Neuronal stem cell (in vitro differentiated cells): ENCODE measurements around the gene TMEM242.

ENCODE experiments used
- DNase-seq: peaks from one replicate; pipeline ENCODE4 v3.0.0-alpha.2; 2013; ENCODE audit warnings: low spot score
- H2AFZ ChIP-seq: one replicate; pipeline ENCODE4 v1.6.1; 2013; ENCODE audit warnings: mild to moderate bottlenecking, low read length, inconsistent platforms
- H2AK5ac ChIP-seq: 2 replicates; pipeline ENCODE4 v1.6.1; 2013; ENCODE audit warnings: low read depth, mild to moderate bottlenecking, inconsistent platforms, low read length, moderate library complexity, mixed read lengths
- H2BK120ac ChIP-seq: 2 replicates; pipeline ENCODE4 v1.6.1; 2013; ENCODE audit warnings: low read depth, mild to moderate bottlenecking, inconsistent platforms, low read length, moderate library complexity, mixed read lengths
- H2BK12ac ChIP-seq: one replicate; pipeline ENCODE4 v1.6.1; 2013; ENCODE audit warnings: low read length, inconsistent platforms
- H2BK15ac ChIP-seq: 2 replicates; pipeline ENCODE4 v1.6.1; 2013; ENCODE audit warnings: mild to moderate bottlenecking, low read length, inconsistent platforms, mixed read lengths
- H2BK5ac ChIP-seq: one replicate; pipeline ENCODE4 v1.6.1; 2013; ENCODE audit warnings: inconsistent platforms, mild to moderate bottlenecking, low read length, moderate library complexity
- H3K14ac ChIP-seq: one replicate; pipeline ENCODE4 v1.6.1; 2013; ENCODE audit warnings: low read length, inconsistent platforms
- H3K18ac ChIP-seq: 2 replicates; pipeline ENCODE4 v1.6.1; 2013; ENCODE audit warnings: low read length, inconsistent platforms
- H3K23ac ChIP-seq: 2 replicates; pipeline ENCODE4 v1.6.1; 2013; ENCODE audit warnings: low read depth, mild to moderate bottlenecking, mixed read lengths, low read length, inconsistent platforms; ENCODE audit not compliant: poor library complexity
- H3K27ac ChIP-seq: replicated peaks from 3 replicates; pipeline ENCODE4 v1.5.1; 2013; ENCODE audit warnings: low read length, inconsistent platforms
- H3K27me3 ChIP-seq, 3 experiments: 2 replicates each; pipeline ENCODE4 v1.6.1; 2013; ENCODE audit warnings: low read length in 3 of 3, mild to moderate bottlenecking in 2 of 3, inconsistent platforms in 1 of 3, low read depth in 1 of 3, mixed read lengths in 1 of 3, moderate library complexity in 1 of 3; ENCODE audit not compliant: control insufficient read depth in 3 of 3, insufficient read depth in 3 of 3
- H3K36me3 ChIP-seq, 2 donors: replicated peaks in 1 of 2; 2 replicates each; pipeline ENCODE4 v1.6.1; 2013; ENCODE audit warnings: low read length in 2 of 2; ENCODE audit not compliant: control insufficient read depth in 2 of 2, insufficient read depth in 2 of 2
- H3K4ac ChIP-seq: 2 replicates; pipeline ENCODE4 v1.6.1; 2013; ENCODE audit warnings: inconsistent platforms, mild to moderate bottlenecking, low read length, moderate library complexity
- H3K4me1 ChIP-seq, 2 donors: 1 replicate in 1 of 2; 2 replicates in 1 of 2; pipeline ENCODE4 v1.6.1; 2013; ENCODE audit warnings: low read length in 2 of 2, low read depth in 1 of 2; ENCODE audit not compliant: control insufficient read depth in 2 of 2, insufficient read depth in 1 of 2
- H3K4me2 ChIP-seq: one replicate; pipeline ENCODE4 v1.6.1; 2013; ENCODE audit warnings: mild to moderate bottlenecking, low read length, inconsistent platforms; ENCODE audit not compliant: insufficient read depth, poor library complexity, severe bottlenecking
- H3K4me3 ChIP-seq, 2 donors: 2 replicates each; pipeline ENCODE4 v1.5.1; 2013; ENCODE audit warnings: low read length in 2 of 2, mild to moderate bottlenecking in 2 of 2, inconsistent platforms in 1 of 2, moderate library complexity in 1 of 2
- H3K79me1 ChIP-seq: one replicate; pipeline ENCODE4 v1.6.1; 2013; ENCODE audit warnings: low read depth, mild to moderate bottlenecking, inconsistent platforms, low read length, moderate library complexity
- H3K9ac ChIP-seq: one replicate; pipeline ENCODE4 v1.6.1; 2013; ENCODE audit warnings: mild to moderate bottlenecking, low read depth, low read length, inconsistent platforms; ENCODE audit not compliant: poor library complexity
- H3K9me3 ChIP-seq, 2 donors: replicated peaks in 1 of 2; 2 replicates each; pipeline versions ENCODE3 to v1.6.1; 2013; ENCODE audit warnings: low read length in 2 of 2, mild to moderate bottlenecking in 2 of 2, inconsistent platforms in 1 of 2, low read depth in 1 of 2, mixed read lengths in 1 of 2, moderate library complexity in 1 of 2; ENCODE audit not compliant: control insufficient read depth in 2 of 2, insufficient read depth in 1 of 2
- H4K8ac ChIP-seq: one replicate; pipeline ENCODE4 v1.6.1; 2013; ENCODE audit warnings: low read depth, mild to moderate bottlenecking, inconsistent platforms, low read length, moderate library complexity
- H4K91ac ChIP-seq: one replicate; pipeline ENCODE4 v1.6.1; 2013; ENCODE audit warnings: low read length, low read depth, mild to moderate bottlenecking, inconsistent platforms; ENCODE audit not compliant: poor library complexity
- WGBS, 2 donors: extraction: QIAGEN DNeasy Blood & Tissue Kit; methylation state at CpG; one replicate each; pipeline ENCODE4 v1.1.7; 2013; ENCODE audit warnings: missing lambda C conversion rate in 2 of 2, mixed read lengths in 1 of 2; ENCODE audit not compliant: insufficient read length in 2 of 2, insufficient replicate concordance in 1 of 2; ENCODE audit errors: extremely low coverage in 2 of 2; 5-methylcytosine and 5-hydroxymethylcytosine counted together

The TMEM242 gene

DNA sequence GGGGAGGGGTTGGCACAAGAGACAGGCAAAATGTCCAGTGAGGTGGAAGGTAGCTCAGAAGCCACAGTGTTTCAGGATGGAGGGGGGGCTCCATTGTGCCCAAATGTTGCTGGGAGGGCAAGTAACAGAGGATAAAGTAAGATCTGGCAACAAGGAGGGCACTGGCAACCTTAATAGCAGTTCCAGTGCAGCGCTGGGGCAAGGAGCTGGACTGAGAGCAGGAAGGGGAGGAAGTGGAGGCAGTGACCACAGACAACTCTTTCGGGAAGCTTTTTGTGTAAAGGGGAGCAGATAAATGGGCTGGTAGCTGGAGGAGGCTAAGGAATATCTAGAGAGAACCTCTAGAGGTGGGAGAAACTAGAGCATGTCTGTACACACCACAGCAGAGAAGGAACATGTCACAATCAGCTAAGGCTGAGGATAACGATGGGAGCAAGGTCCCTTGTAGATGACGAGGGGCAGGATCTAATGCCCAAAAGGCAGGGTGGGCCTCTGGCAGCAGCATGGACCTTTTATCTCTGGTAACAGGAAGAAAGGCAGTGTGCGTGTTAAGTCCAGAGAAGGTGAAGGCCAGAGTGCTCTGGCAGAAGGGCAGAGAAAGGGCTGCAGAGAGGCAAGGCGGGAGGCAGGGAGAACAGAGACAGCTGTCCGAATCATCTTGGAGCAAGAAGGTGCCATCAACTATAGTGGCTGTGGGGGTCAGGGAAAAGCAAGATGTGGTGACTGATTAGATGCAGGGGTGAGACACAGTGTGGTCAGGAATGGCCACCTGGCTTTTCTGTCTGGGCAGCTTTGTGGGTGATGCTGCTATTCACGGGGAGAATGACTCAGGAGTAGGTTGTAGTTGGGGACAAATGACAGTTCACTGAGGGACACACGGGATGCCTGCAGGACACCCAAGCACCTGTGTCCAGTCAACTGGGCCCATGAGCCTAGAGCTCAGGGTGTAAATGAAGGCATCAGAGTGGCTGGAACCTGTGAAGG, 17.4 kb downstream of the TMEM242 start:
- Histone ChIP-seq H2AK5ac (peak overlapping the region; percentile 44), H3K9ac (peak overlapping the region; percentile 18), H2BK120ac (no peak overlapping the region), H3K79me1 (no peaks in the 10 kb centered on the region), H4K91ac (no peak overlapping the region), H3K27me3 (no peaks in the 10 kb centered on the region), H4K8ac (no peak overlapping the region), H2BK12ac (no peak overlapping the region), H2BK15ac (no peak overlapping the region), H3K4me3 (no peak overlapping the region), H3K36me3 (peaks cover 5 to 6% of the 10 kb centered on the region in 2 donors), H3K4ac (no peak overlapping the region), H3K4me1 (no peaks in the 10 kb centered on the region), H3K18ac (no peak overlapping the region), H2AFZ (no peak overlapping the region), H3K14ac (no peak overlapping the region), H3K23ac (no peak overlapping the region), H2BK5ac (no peak overlapping the region), H3K9me3 (no peaks in the 10 kb centered on the region), H3K4me2 (no peak overlapping the region), H3K27ac (no peak overlapping the region)
- WGBS, 2 donors = no CpG with 5 or more reads among the region's 9 CpGs
- DNase-seq = no peak

- no peak overlapping the region for H3K14ac ChIP-seq
- no peak overlapping the region for H2BK120ac ChIP-seq
- H3K23ac ChIP-seq = no peak overlapping the region
- H2BK15ac ChIP-seq = no peak overlapping the region
- H2BK5ac ChIP-seq = no peak overlapping the region
- peaks cover 0 to 2% of the 10 kb centered on the region in 2 donors for H3K36me3 ChIP-seq
- H3K4ac ChIP-seq = no peak overlapping the region
- no peak overlapping the region for H2AK5ac ChIP-seq
- no peak overlapping the region for H2AFZ ChIP-seq
- no peak overlapping the region for H4K91ac ChIP-seq
- H3K79me1 ChIP-seq = no peaks in the 10 kb centered on the region
- H3K18ac ChIP-seq = no peak overlapping the region
- DNase-seq = no peak
- H3K4me2 ChIP-seq = no peak overlapping the region
- no peak overlapping the region for H3K27ac ChIP-seq
- H3K9me3 ChIP-seq = no peaks in the 10 kb centered on the region
- H2BK12ac ChIP-seq = no peak overlapping the region
- H3K27me3 ChIP-seq = no peaks in the 10 kb centered on the region
- H3K4me1 ChIP-seq = no peaks in the 10 kb centered on the region
- no peak overlapping the region for H3K9ac ChIP-seq
- no peak overlapping the region for H3K4me3 ChIP-seq
- no peak overlapping the region for H4K8ac ChIP-seq
- WGBS, 2 donors = no CpG with 5 or more reads among the region's 12 CpGs
Measured at GRCh38 chr6:157304899-157305663, 18.2 kb downstream of the TMEM242 start.

GRCh38 chr6:157302736-157303135, 20.6 kb downstream of the TMEM242 start:
- Histone ChIP-seq H2BK120ac (no peak overlapping the region), H3K18ac (no peak overlapping the region), H3K4ac (no peak overlapping the region), H3K9ac (no peak overlapping the region), H3K14ac (no peak overlapping the region), H2BK5ac (no peak overlapping the region), H3K27ac (no peak overlapping the region), H3K4me1 (no peaks in the 10 kb centered on the region), H3K23ac (no peak overlapping the region), H4K8ac (no peak overlapping the region), H4K91ac (no peak overlapping the region), H3K36me3 (peaks cover 0 to 2% of the 10 kb centered on the region in 2 donors), H2BK15ac (no peak overlapping the region), H2AFZ (no peak overlapping the region), H3K4me3 (no peak overlapping the region), H2BK12ac (no peak overlapping the region), H3K4me2 (no peak overlapping the region), H2AK5ac (no peak overlapping the region), H3K27me3 (no peaks in the 10 kb centered on the region), H3K79me1 (no peaks in the 10 kb centered on the region), H3K9me3 (no peaks in the 10 kb centered on the region)
- DNase-seq = no peak
- WGBS, 2 donors = no CpG with 5 or more reads among the region's 4 CpGs

DNA sequence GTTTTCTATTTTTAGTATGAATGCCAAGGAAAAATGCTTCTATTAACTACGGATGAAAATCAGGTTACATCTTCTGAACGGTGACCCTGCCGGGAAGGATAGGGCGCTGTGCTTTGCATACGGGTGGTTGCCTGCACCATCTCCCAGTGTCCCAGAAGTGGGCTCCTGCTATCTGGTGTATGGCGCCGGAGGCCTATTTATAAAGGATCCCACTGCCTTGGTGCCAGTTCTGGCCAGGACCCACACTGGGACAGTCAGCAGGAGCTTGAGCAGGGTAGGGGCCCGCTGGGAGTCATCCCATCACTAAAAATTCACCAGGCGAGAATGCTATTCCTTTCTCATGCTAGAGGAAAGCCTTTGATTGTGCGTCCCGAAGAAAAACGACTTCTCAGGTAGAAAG, 22.9 kb downstream of the TMEM242 start:
- Histone ChIP-seq H3K4me2 (no peak overlapping the region), H2BK5ac (no peak overlapping the region), H3K4me1 (no peaks in the 10 kb centered on the region), H2AFZ (no peak overlapping the region), H3K36me3 (no peaks in the 10 kb centered on the region), H2AK5ac (no peak overlapping the region), H3K9ac (no peak overlapping the region), H2BK120ac (no peak overlapping the region), H2BK15ac (no peak overlapping the region), H3K4me3 (no peak overlapping the region), H3K14ac (no peak overlapping the region), H3K18ac (no peak overlapping the region), H3K79me1 (no peaks in the 10 kb centered on the region), H4K8ac (no peak overlapping the region), H3K23ac (no peak overlapping the region), H3K27me3 (no peaks in the 10 kb centered on the region), H2BK12ac (no peak overlapping the region), H3K9me3 (no peaks in the 10 kb centered on the region), H4K91ac (no peak overlapping the region), H3K4ac (no peak overlapping the region), H3K27ac (no peak overlapping the region)
- DNase-seq = no peak
- no CpG with 5 or more reads among the region's 12 CpGs for WGBS, 2 donors
